Ovary (tissue), 9 donors: ENCODE measurements around the gene ATP6AP1. TPM values are rescaled to one million over a fixed set of nuclear protein-coding genes. Genes with fewer than 3 reads are reported as not detected.

ENCODE experiments used
- DNase-seq, 5 donors: peaks; one replicate each; pipeline ENCODE4 v3.0.0-alpha.2; 2019 to 2020
- H3K27ac ChIP-seq, 2 donors: fragments of 200-600 bp; one replicate each; pipeline versions ENCODE4 v1.5.1 to v1.8.0; 2019 to 2022
- H3K27me3 ChIP-seq: fragments of 200-600 bp; one replicate; pipeline ENCODE4 v1.8.0; 2022
- H3K36me3 ChIP-seq: fragments of 200-600 bp; sonication (generic); one replicate; pipeline ENCODE4 v1.5.1; 2019
- H3K4me1 ChIP-seq: one replicate; pipeline ENCODE4 v1.8.1; 2013; ENCODE audit warnings: mild to moderate bottlenecking, moderate library complexity; ENCODE audit not compliant: insufficient read depth
- H3K4me3 ChIP-seq: fragments of 200-600 bp; sonication (generic); one replicate; pipeline ENCODE4 v1.5.1; 2017
- H3K9me3 ChIP-seq, 2 donors: fragments of 200-600 bp in 1 of 2; sonication (generic) in 1 of 2; one replicate each; pipeline versions ENCODE4 v1.5.1 to v1.8.1; 2013 to 2019; ENCODE audit warnings: mild to moderate bottlenecking in 1 of 2, moderate library complexity in 1 of 2
- CTCF ChIP-seq, 3 donors: fragments of 450-650 bp in 2 of 3; fragments of 200-600 bp in 1 of 3; IDR thresholded peaks; one replicate each; pipeline versions ENCODE4 v1.5.1 to v1.8.0; 2016 to 2022; ENCODE audit warnings: antibody characterized with exemption in 3 of 3, mild to moderate bottlenecking in 1 of 3
- EP300 ChIP-seq: sonication (generic); formaldehyde crosslinking; IDR thresholded peaks from one replicate; pipeline ENCODE4 v1.6.1; 2017; ENCODE audit warnings: antibody characterized with exemption
- POLR2A ChIP-seq: fragments of 450-650 bp; IDR thresholded peaks from one replicate; pipeline ENCODE4 v1.6.1; 2017; ENCODE audit warnings: antibody characterized with exemption, mild to moderate bottlenecking, moderate library complexity
- WGBS, 3 donors: extraction: QIAGEN DNeasy Blood & Tissue Kit in 1 of 3; methylation state at CpG; one replicate each; pipeline versions ENCODE4 v1.1.5 to v1.1.7; 2013 to 2017; 5-methylcytosine and 5-hydroxymethylcytosine counted together
- intact Hi-C, 4 donors: fragments of 100-400 bp; cut with DNase I; formaldehyde crosslinking; loops; one replicate each; pipeline versions ENCODE4 v1.11.0 to v1.15.1; 2022 to 2023
- polyA plus RNA-seq, 2 donors: library from polyadenylated mRNA; stranded (reverse); fragments of 200-250 nt in 1 of 2; fragments of 350-450 nt in 1 of 2; fragmentation: Illumina TruSeq in 1 of 2; extraction: RNeasy Lipid Tissue Mini Kit (QIAGEN cat#74804) in 1 of 2; gene quantifications; one replicate each; pipeline ENCODE4 v1.2.3, GENCODE V29; 2013 to 2014
- total RNA-seq, 7 donors: library from RNA; depleted of rRNA in 2 of 7; stranded (reverse); fragments of >200 nt in 2 of 7; fragmentation: NEBNext Ultra II Directional in 3 of 7; extraction: Animal tissue kit (Norgen Biotek cat#: 25700) in 3 of 7; gene quantifications; one replicate each; pipeline versions ENCODE4 v1.1.0 to v1.2.4, GENCODE V29; 2016 to 2023
- donor health status: DM: no; HTN: no; CAD: no; lungs with moderate emphysema.
- donor health status: DM: no; HTN: no; CAD: no.
- donor health status: Bipolar disorder and iron deficiency.
- donor health status: DM: yes; HTN: yes; CAD: no.
- donor health status: DM: no; HTN: no; CAD: no.
- donor health status: DM: yes; HTN: yes; CAD: no.

ATP6AP1 gene
- total and polyA plus RNA-seq, 9 donors = 29.6 to 77.8 (median 58.6) TPM

- no peak overlapping the region for H3K27ac ChIP-seq
- DNase-seq = no peak
- no peak overlapping the region for H3K4me3 ChIP-seq
These were observed 1.2 kb downstream of the ATP6AP1 start for GRCh38 chrX:154429711-154430110.

GRCh38 chrX:154430479-154430878, 2.0 kb downstream of the ATP6AP1 start:
- intact Hi-C loops = no loop called here
- no peak for DNase-seq
- no peak overlapping the region for H3K27ac ChIP-seq
- H3K4me3 ChIP-seq = no peak overlapping the region
- 76 to 81% (median 80%) methylated on average over 6 of the region's 6 CpGs for WGBS, 3 donors
- TF ChIP-seq POLR2A (no peak), EP300 (no peak), CTCF (IDR thresholded peaks at IDR 0.05) (no peak)
- H3K9me3 ChIP-seq = no peaks in the 10 kb centered on the region
- H3K36me3 ChIP-seq = no peaks in the 10 kb centered on the region
- no peaks in the 10 kb centered on the region for H3K4me1 ChIP-seq
- no peaks in the 10 kb centered on the region for H3K27me3 ChIP-seq

More at GRCh38 chrX:154429711-154430110, 1.2 kb downstream of the ATP6AP1 start:
- no peaks in the 10 kb centered on the region for H3K9me3 ChIP-seq
- intact Hi-C loops = no loop called here
- no peaks in the 10 kb centered on the region for H3K27me3 ChIP-seq
- no peak for TF ChIP-seq EP300
- no peak for TF ChIP-seq POLR2A
- TF ChIP-seq CTCF (IDR thresholded peaks at IDR 0.05) = no peak
- WGBS, 3 donors = 69 to 81% (median 80%) methylated on average over 2 of the region's 2 CpGs
- H3K4me1 ChIP-seq = no peaks in the 10 kb centered on the region
- no peaks in the 10 kb centered on the region for H3K36me3 ChIP-seq

- Histone ChIP-seq H3K36me3 (no peaks in the 10 kb centered on the region), H3K4me1 (no peaks in the 10 kb centered on the region), H3K27ac (no peak overlapping the region), H3K9me3 (no peaks in the 10 kb centered on the region), H3K4me3 (no peak overlapping the region), H3K27me3 (no peaks in the 10 kb centered on the region)
- TF ChIP-seq POLR2A (no peak), CTCF (IDR thresholded peaks at IDR 0.05) (no peak), EP300 (no peak)
- WGBS, 3 donors = 66 to 70% (median 69%) methylated on average over 7 of the region's 7 CpGs
- intact Hi-C loops = no loop called here
- no peak for DNase-seq
These were observed 2.4 kb downstream of the ATP6AP1 start for GRCh38 chrX:154430916-154431315.

GRCh38 chrX:154431341-154431740, 2.9 kb downstream of the ATP6AP1 start:
- Histone ChIP-seq H3K9me3 (no peaks in the 10 kb centered on the region), H3K4me3 (no peak overlapping the region), H3K4me1 (no peaks in the 10 kb centered on the region), H3K27ac (no peak overlapping the region), H3K36me3 (no peaks in the 10 kb centered on the region), H3K27me3 (no peaks in the 10 kb centered on the region)
- intact Hi-C loops = no loop called here
- TF ChIP-seq POLR2A (no peak), EP300 (no peak), CTCF (IDR thresholded peaks at IDR 0.05) (no peak)
- DNase-seq = no peak
- WGBS, 3 donors = 72 to 74% (median 72%) methylated on average over 5 of the region's 5 CpGs
